GM19193 (cell line): ENCODE measurements around the gene GDPD4.

Source experiments
- POLR2A ChIP-seq: IDR thresholded peaks from 4 replicates; pipeline ENCODE4 v1.6.1; 2011; ENCODE audit not compliant: insufficient read depth, insufficient read length; ENCODE audit errors: extremely low read depth

GDPD4 gene

GRCh38 chr11:77171254-77171653, 130.2 kb downstream of the GDPD4 start:
- no peak for TF ChIP-seq POLR2A

GRCh38 chr11:77170107-77170506, 131.4 kb downstream of the GDPD4 start:
- no peak for TF ChIP-seq POLR2A

- no peak for TF ChIP-seq POLR2A
Measured at GRCh38 chr11:77167791-77168190, 133.7 kb downstream of the GDPD4 start.

GRCh38 chr11:77167111-77167626, 134.3 kb downstream of the GDPD4 start:
- TF ChIP-seq POLR2A = no peak
